Stimulated activated CD8-positive, alpha-beta memory T cell treated with anti-CD3 and anti-CD28 coated beads, Interleukin-4, amount 100 ng/mL, for 48 hours (primary cell): ENCODE results near the gene CD48.

Experiments
- DNase-seq: peaks from one replicate; pipeline ENCODE4 v3.0.0-alpha.2; 2020

The CD48 gene

GRCh38 chr1:160646711-160647328 is 64.8 kb downstream of the CD48 start, which contains the start of gene SLAMF1:
TSS of gene SLAMF1 (minus strand) at chr1:160647044. CDS start at chr1:160646945, 99 bp downstream.
- peak; percentile 73 for DNase-seq

- DNase-seq, result peak; percentile 29
These were observed 65.4 kb downstream of the CD48 start for GRCh38 chr1:160646180-160646579.

- DNase-seq, result peak; percentile 30
These were observed 66.1 kb downstream of the CD48 start for GRCh38 chr1:160645386-160646130.

GRCh38 chr1:160644399-160644798 is 67.2 kb downstream of the CD48 start:
- peak; percentile 27 for DNase-seq

- DNase-seq, result no peak
These were observed 68.5 kb downstream of the CD48 start for GRCh38 chr1:160643138-160643537.

GRCh38 chr1:160642281-160642644 is 69.4 kb downstream of the CD48 start:
- no peak for DNase-seq

- peak; percentile 64 for DNase-seq
These were observed 70.0 kb downstream of the CD48 start for GRCh38 chr1:160641323-160642280.

GRCh38 chr1:160640359-160641123 is 71.1 kb downstream of the CD48 start:
- DNase-seq, result no peak

GRCh38 chr1:160639652-160640051 is 72.0 kb downstream of the CD48 start:
- no peak for DNase-seq

- no peak for DNase-seq
These were observed 72.7 kb downstream of the CD48 start for GRCh38 chr1:160638926-160639325.

GRCh38 chr1:160638540-160638857 is 73.1 kb downstream of the CD48 start:
- DNase-seq, result no peak

GRCh38 chr1:160637821-160638539 is 73.6 kb downstream of the CD48 start:
- no peak for DNase-seq

- no peak for DNase-seq
These were observed 74.6 kb downstream of the CD48 start for GRCh38 chr1:160637065-160637464.

GRCh38 chr1:160636547-160636946 is 75.1 kb downstream of the CD48 start:
- no peak for DNase-seq

- no peak for DNase-seq
These were observed 75.5 kb downstream of the CD48 start for GRCh38 chr1:160636076-160636475.

- DNase-seq, result no peak
These were observed 76.8 kb downstream of the CD48 start for GRCh38 chr1:160634543-160635491.

- no peak for DNase-seq
These were observed 78.2 kb downstream of the CD48 start for GRCh38 chr1:160633330-160633903.

- no peak for DNase-seq
These were observed 79.5 kb downstream of the CD48 start for GRCh38 chr1:160631983-160632625.

- no peak for DNase-seq
These were observed 80.8 kb downstream of the CD48 start for GRCh38 chr1:160630523-160631451.
